Trophoblast cell (in vitro differentiated cells and primary cell): Measurements from ENCODE around the gene XRCC1.

Source experiments
- DNase-seq, 2 donors: peaks; one replicate each; pipeline ENCODE4 v3.0.0-alpha.2; 2016
- H2AFZ ChIP-seq: 2 replicates; pipeline ENCODE4 v1.6.1; 2013; ENCODE audit warnings: low read length, moderate library complexity, mild to moderate bottlenecking; ENCODE audit not compliant: insufficient read depth, poor library complexity
- H2AK5ac ChIP-seq: 2 replicates; pipeline ENCODE4 v1.6.1; 2013; ENCODE audit warnings: mild to moderate bottlenecking, low read length
- H2BK120ac ChIP-seq: 2 replicates; pipeline ENCODE4 v1.6.1; 2013; ENCODE audit warnings: low read length, mild to moderate bottlenecking, moderate library complexity; ENCODE audit not compliant: insufficient read depth, poor library complexity
- H2BK12ac ChIP-seq: 2 replicates; pipeline ENCODE4 v1.6.1; 2013; ENCODE audit warnings: mild to moderate bottlenecking, low read length, moderate library complexity
- H2BK5ac ChIP-seq: 2 replicates; pipeline ENCODE4 v1.6.1; 2013; ENCODE audit warnings: low read length, low read depth, moderate library complexity, mild to moderate bottlenecking; ENCODE audit not compliant: poor library complexity
- H3K14ac ChIP-seq: 2 replicates; pipeline ENCODE4 v1.6.1; 2013; ENCODE audit warnings: mild to moderate bottlenecking, low read length
- H3K18ac ChIP-seq: 2 replicates; pipeline ENCODE4 v1.6.1; 2013; ENCODE audit warnings: mild to moderate bottlenecking, low read length
- H3K23ac ChIP-seq: 2 replicates; pipeline ENCODE4 v1.6.1; 2013; ENCODE audit warnings: low read length
- H3K27ac ChIP-seq: 2 replicates; pipeline ENCODE4 v1.5.1; 2013; ENCODE audit warnings: low read depth, mild to moderate bottlenecking, inconsistent platforms, low read length, moderate library complexity
- H3K27me3 ChIP-seq: 2 replicates; pipeline ENCODE4 v1.6.1; 2013; ENCODE audit warnings: inconsistent platforms, mild to moderate bottlenecking, low read length, moderate library complexity; ENCODE audit not compliant: insufficient read depth
- H3K36me3 ChIP-seq, 2 experiments: 1 replicate in 1 of 2; 2 replicates in 1 of 2; pipeline ENCODE4 v1.6.1; 2013; ENCODE audit warnings: low read length in 2 of 2, mild to moderate bottlenecking in 2 of 2, moderate library complexity in 1 of 2; ENCODE audit not compliant: insufficient read depth in 2 of 2, control insufficient read depth in 1 of 2
- H3K4ac ChIP-seq: 2 replicates; pipeline ENCODE4 v1.6.1; 2013; ENCODE audit warnings: low read depth, mild to moderate bottlenecking, low read length, moderate library complexity
- H3K4me1 ChIP-seq, 2 experiments: 1 replicate in 1 of 2; 2 replicates in 1 of 2; pipeline ENCODE4 v1.6.1; 2013; ENCODE audit warnings: low read length in 2 of 2, mild to moderate bottlenecking in 2 of 2, moderate library complexity in 1 of 2; ENCODE audit not compliant: insufficient read depth in 2 of 2, control insufficient read depth in 1 of 2
- H3K4me2 ChIP-seq: 2 replicates; pipeline ENCODE4 v1.6.1; 2013; ENCODE audit warnings: inconsistent platforms, mild to moderate bottlenecking, low read length, moderate library complexity
- H3K4me3 ChIP-seq: 2 replicates; pipeline ENCODE4 v1.5.1; 2013; ENCODE audit warnings: mild to moderate bottlenecking, low read depth, low read length, inconsistent platforms
- H3K79me1 ChIP-seq: one replicate; pipeline ENCODE4 v1.6.1; 2013; ENCODE audit warnings: low read length
- H3K79me2 ChIP-seq: 2 replicates; pipeline ENCODE4 v1.6.1; 2013; ENCODE audit warnings: low read length, mild to moderate bottlenecking; ENCODE audit not compliant: control insufficient read depth, insufficient read depth, poor library complexity
- H3K9ac ChIP-seq: 2 replicates; pipeline ENCODE4 v1.6.1; 2013; ENCODE audit warnings: mild to moderate bottlenecking, low read length
- H3K9me3 ChIP-seq: 2 replicates; pipeline ENCODE4 v1.6.1; 2013; ENCODE audit warnings: low read depth, mild to moderate bottlenecking, control low read depth, inconsistent platforms, low read length; ENCODE audit not compliant: insufficient read depth
- H4K12ac ChIP-seq: 2 replicates; pipeline ENCODE4 v1.6.1; 2013; ENCODE audit warnings: low read depth, mild to moderate bottlenecking, low read length, moderate library complexity
- H4K8ac ChIP-seq: 2 replicates; pipeline ENCODE4 v1.6.1; 2013; ENCODE audit warnings: low read depth, mild to moderate bottlenecking, low read length, moderate library complexity
- H4K91ac ChIP-seq: one replicate; pipeline ENCODE4 v1.6.1; 2013; ENCODE audit warnings: low read depth, mild to moderate bottlenecking, low read length, moderate library complexity
- WGBS: extraction: QIAGEN DNeasy Blood & Tissue Kit; methylation state at CpG from one replicate; pipeline ENCODE4 v1.1.7; 2013; ENCODE audit warnings: missing lambda C conversion rate; ENCODE audit not compliant: insufficient read length, insufficient coverage; ENCODE audit errors: extremely low coverage; 5-methylcytosine and 5-hydroxymethylcytosine counted together

The XRCC1 gene

DNA sequence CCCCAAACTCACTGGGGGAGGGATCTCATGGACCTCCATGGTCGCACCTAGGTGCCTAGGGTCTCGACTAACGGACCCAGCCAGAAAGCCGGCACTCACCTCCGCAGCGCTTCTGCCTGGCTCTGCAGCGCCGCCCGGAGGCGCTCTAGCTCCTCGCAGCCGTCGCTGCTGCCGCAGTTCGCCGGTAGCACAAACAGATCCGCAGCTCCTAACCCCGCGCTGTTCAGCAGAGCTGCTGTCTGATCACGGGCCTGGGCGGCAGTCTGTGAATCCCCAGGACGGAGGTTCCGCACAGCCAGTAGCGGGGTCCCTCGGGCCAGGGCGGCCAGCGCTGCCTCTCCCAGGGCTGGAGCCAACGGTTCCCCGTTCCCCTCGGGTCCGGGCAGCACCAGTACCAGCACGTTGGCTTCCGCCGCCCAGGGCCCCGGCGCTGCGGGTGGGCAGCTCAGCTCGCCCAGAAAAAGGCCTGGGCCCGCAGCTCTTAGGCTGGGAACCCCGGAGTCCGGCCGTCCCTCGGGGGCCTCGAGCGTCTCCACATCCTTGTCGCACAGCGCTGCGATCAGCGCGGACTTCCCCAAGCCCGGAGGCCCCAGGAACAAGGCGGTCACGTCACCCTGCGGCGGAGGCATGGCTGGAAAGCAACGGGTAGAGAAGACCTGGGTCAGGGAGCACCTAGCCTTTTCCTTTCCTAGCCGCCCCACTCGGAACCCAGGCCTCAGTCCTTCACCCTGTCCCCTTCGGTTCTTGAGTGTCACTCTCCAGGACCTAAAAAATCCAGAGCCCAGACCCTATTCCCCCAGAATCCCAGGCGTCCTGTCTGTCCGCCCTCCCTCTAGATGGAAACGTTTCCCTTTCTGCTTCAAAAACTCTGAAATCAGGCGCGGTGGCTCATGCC, 19.6 kb upstream of the XRCC1 start:
- H3K27me3 ChIP-seq = no peaks in the 10 kb centered on the region
- H3K9ac ChIP-seq = peak overlapping the region; percentile 77
- H4K8ac ChIP-seq = peak overlapping the region; percentile 74
- H3K4me2 ChIP-seq = peak overlapping the region; percentile 84
- DNase-seq = peak; percentile 77 to 85
- peaks cover 9% of the 10 kb centered on the region for H3K79me2 ChIP-seq
- peak overlapping the region; percentile 32 for H2AFZ ChIP-seq
- H3K23ac ChIP-seq = no peak overlapping the region
- H2BK120ac ChIP-seq = peak overlapping the region; percentile 47
- H3K14ac ChIP-seq = peak overlapping the region; percentile 84
- peak overlapping the region; percentile 48 for H3K27ac ChIP-seq
- H3K4ac ChIP-seq = peak overlapping the region; percentile 84
- peak overlapping the region; percentile 36 for H2BK5ac ChIP-seq
- peak overlapping the region; percentile 48 for H2BK12ac ChIP-seq
- WGBS = no CpG with 5 or more reads among the region's 64 CpGs
- peaks cover 3% of the 10 kb centered on the region for H3K9me3 ChIP-seq
- H3K4me1 ChIP-seq = peaks cover 9 to 12% of the 10 kb centered on the region in 2 experiments
- peak overlapping the region; percentile 85 for H2AK5ac ChIP-seq
- H4K91ac ChIP-seq = peak overlapping the region; percentile 50
- H3K79me1 ChIP-seq = peaks cover 13% of the 10 kb centered on the region
- H4K12ac ChIP-seq = peak overlapping the region; percentile 47
- peak overlapping the region; percentile 75 for H3K4me3 ChIP-seq
- peak overlapping the region; percentile 96 for H3K18ac ChIP-seq
- peaks cover 48 to 54% of the 10 kb centered on the region in 2 experiments for H3K36me3 ChIP-seq

DNA sequence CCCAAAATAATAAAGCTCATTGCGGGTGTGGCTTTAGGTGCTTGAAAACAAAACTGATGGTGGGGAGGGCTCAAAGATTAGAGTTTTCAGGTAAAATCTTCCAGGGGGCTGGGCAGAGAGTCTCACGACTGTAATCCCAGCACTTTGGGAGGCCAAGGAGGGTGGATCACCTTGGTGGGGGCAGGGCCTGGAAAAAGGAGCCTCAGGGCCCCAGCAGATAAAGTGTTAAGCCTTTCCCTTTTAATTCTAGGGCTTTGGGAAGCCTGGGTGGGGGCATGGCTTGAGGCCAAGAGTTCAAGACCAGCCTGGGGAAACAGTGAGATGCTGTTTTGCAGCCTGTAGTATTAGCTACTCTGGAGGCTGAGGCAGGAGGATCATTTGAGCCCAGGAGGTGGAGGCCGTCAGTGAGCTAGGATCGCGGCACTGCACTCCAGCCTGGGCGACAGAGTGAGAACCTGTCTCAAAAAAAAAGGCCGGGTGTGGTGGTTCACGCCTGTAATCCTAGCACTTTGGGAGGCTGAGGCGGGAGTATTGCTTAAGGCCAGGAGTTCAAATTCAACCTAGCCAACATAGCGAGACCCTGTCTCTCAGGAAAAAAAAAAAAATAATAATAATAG, 18.9 kb upstream of the XRCC1 start:
- no peak overlapping the region for H2AK5ac ChIP-seq
- WGBS = no CpG with 5 or more reads among the region's 10 CpGs
- H3K4me2 ChIP-seq = peak overlapping the region; percentile 84
- no peak overlapping the region for H3K9ac ChIP-seq
- H4K91ac ChIP-seq = no peak overlapping the region
- H3K36me3 ChIP-seq = peaks cover 45 to 56% of the 10 kb centered on the region in 2 experiments
- H2AFZ ChIP-seq = no peak overlapping the region
- no peak overlapping the region for H4K12ac ChIP-seq
- no peak overlapping the region for H2BK12ac ChIP-seq
- no peak overlapping the region for H3K27ac ChIP-seq
- no peak overlapping the region for H2BK120ac ChIP-seq
- H3K27me3 ChIP-seq = no peaks in the 10 kb centered on the region
- H3K23ac ChIP-seq = no peak overlapping the region
- no peak overlapping the region for H2BK5ac ChIP-seq
- no peak overlapping the region for H3K18ac ChIP-seq
- H3K79me2 ChIP-seq = peaks cover 9% of the 10 kb centered on the region
- no peak overlapping the region for H3K14ac ChIP-seq
- H3K4me1 ChIP-seq = peaks cover 9 to 12% of the 10 kb centered on the region in 2 experiments
- no peak overlapping the region for H3K4me3 ChIP-seq
- H3K9me3 ChIP-seq = peaks cover 3% of the 10 kb centered on the region
- H4K8ac ChIP-seq = no peak overlapping the region
- H3K79me1 ChIP-seq = peaks cover 13% of the 10 kb centered on the region
- peak overlapping the region; percentile 43 for H3K4ac ChIP-seq
- DNase-seq = no peak

GRCh38 chr19:43592800-43593350, 17.5 kb upstream of the XRCC1 start:
- Histone ChIP-seq H4K8ac (no peak overlapping the region), H3K79me1 (peaks cover 13% of the 10 kb centered on the region), H2BK120ac (no peak overlapping the region), H3K14ac (no peak overlapping the region), H3K4ac (no peak overlapping the region), H2BK12ac (no peak overlapping the region), H4K12ac (no peak overlapping the region), H3K79me2 (peaks cover 9% of the 10 kb centered on the region), H2AFZ (no peak overlapping the region), H2AK5ac (no peak overlapping the region), H3K18ac (no peak overlapping the region), H3K27me3 (no peaks in the 10 kb centered on the region), H3K4me1 (peaks cover 9 to 12% of the 10 kb centered on the region in 2 experiments), H3K27ac (no peak overlapping the region), H4K91ac (no peak overlapping the region), H3K23ac (no peak overlapping the region), H3K4me2 (no peak overlapping the region), H3K36me3 (peaks cover 37 to 51% of the 10 kb centered on the region in 2 experiments), H2BK5ac (no peak overlapping the region), H3K9me3 (peaks cover 3% of the 10 kb centered on the region), H3K9ac (no peak overlapping the region), H3K4me3 (no peak overlapping the region)
- no peak for DNase-seq
- no CpG with 5 or more reads among the region's 37 CpGs for WGBS

GRCh38 chr19:43591904-43592772, 16.8 kb upstream of the XRCC1 start:
- Histone ChIP-seq H3K23ac (no peak overlapping the region), H3K14ac (no peak overlapping the region), H3K36me3 (peaks cover 37 to 51% of the 10 kb centered on the region in 2 experiments), H3K4ac (no peak overlapping the region), H3K9ac (no peak overlapping the region), H2BK5ac (no peak overlapping the region), H3K79me1 (peaks cover 13% of the 10 kb centered on the region), H3K4me2 (no peak overlapping the region), H3K9me3 (peaks cover 3% of the 10 kb centered on the region), H2AK5ac (no peak overlapping the region), H3K27me3 (no peaks in the 10 kb centered on the region), H2AFZ (no peak overlapping the region), H3K4me3 (no peak overlapping the region), H3K18ac (no peak overlapping the region), H4K12ac (no peak overlapping the region), H3K27ac (no peak overlapping the region), H4K8ac (no peak overlapping the region), H3K4me1 (peaks cover 6 to 7% of the 10 kb centered on the region in 2 experiments), H2BK120ac (no peak overlapping the region), H4K91ac (no peak overlapping the region), H2BK12ac (no peak overlapping the region), H3K79me2 (peaks cover 9% of the 10 kb centered on the region)
- WGBS = no CpG with 5 or more reads among the region's 63 CpGs
- DNase-seq = no peak
